ENCODE measurements around the gene RBP2. TPM values are rescaled to one million over a fixed set of nuclear protein-coding genes. Genes with fewer than 3 reads are reported as not detected.

The RBP2 gene
- total and polyA plus RNA-seq, 2 donors = 0.09 to 0.37 TPM

DNA sequence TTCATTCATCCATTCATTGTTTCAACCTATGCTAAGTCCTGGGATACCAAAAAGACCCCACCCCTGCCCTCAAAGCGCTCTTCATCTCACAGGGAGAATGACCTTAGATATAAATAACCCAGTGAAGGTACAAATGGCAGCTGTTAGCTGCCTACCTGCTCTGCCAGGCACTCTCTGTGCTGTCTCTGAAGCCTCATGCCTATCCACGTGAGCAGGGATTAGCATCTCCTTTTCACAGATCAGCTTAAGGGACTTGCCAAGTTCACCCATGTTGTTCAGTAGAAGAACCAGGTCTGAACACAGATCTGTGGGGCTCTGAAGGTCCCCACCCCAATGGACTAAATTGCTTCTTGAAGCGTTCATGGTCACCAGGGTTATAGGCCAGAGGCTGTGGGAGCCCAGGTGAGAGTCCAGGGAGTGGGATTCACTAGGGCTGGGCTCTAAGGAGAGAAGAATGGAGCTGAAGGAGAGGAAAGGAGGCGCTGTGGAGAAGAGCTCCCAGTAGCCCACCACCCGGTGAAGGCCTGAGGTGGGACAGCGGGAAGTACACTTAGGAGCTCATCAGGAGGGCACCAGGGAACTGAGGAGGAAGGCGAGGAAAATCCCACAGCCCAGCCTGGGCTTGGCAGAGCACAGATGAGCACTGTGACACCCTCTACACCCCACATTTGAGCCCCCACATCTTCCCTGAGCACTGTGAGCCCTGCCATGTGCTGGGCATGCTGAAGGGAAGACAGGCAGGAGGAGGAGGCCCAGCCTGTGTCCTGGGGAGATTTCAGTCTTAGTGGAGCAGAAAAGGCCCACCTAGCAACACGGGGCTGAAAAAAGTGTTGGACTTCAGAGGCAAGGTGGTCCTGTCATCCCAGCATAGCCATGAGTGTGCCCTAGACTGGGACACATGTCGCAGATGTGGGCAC is 42.9 kb upstream of the RBP2 start:
- DNase-seq (ENCODE audit: low read depth in 6 of 9, low spot score in 9 of 9) = no peak
- Histone ChIP-seq H3K36me3 (ENCODE audit: control insufficient read depth in 2 of 2, insufficient read depth in 2 of 2, low read length in 1 of 2) (no peaks in the 10 kb centered on the region), H3K27me3 (ENCODE audit: control insufficient read depth in 2 of 2, insufficient read depth in 1 of 2, low read length in 1 of 2) (no peaks in the 10 kb centered on the region), H3K4me1 (ENCODE audit: control insufficient read depth in 2 of 2, insufficient read depth in 2 of 2, low read length in 2 of 2) (no peaks in the 10 kb centered on the region), H3K9me3 (ENCODE audit: control insufficient read depth in 2 of 2, insufficient read depth in 1 of 2, low read length in 1 of 2) (no peaks in the 10 kb centered on the region), H3K27ac (ENCODE audit: low read depth in 1 of 2, low read length in 1 of 2) (no peak overlapping the region), H3K4me3 (ENCODE audit: low read length in 2 of 2) (no peak overlapping the region)
- WGBS = 97% methylated on average over 9 of the region's 9 CpGs

DNA sequence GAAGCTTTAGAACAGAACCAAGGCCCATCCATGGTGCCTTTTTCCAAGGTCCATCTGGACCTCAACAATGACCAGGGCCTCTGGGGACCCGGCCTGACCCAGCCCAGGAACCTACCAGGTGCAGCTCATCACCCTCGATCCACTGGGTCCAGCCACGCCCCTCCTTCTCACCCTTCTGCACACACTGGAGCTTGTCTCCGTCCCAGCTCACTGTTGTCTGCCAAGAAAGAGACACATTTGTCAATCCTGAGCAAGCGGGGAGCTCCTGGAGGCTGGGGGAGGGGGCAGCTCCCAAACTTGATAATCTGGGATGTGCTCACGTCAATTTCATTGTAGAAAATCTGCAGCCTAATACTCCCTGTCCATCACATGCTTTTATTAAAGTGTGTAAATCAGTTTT is 42.0 kb upstream of the RBP2 start:
- H3K4me3 ChIP-seq (ENCODE audit: low read length in 2 of 2) = no peak overlapping the region
- DNase-seq (ENCODE audit: low read depth in 6 of 9, low spot score in 9 of 9) = no peak
- WGBS = 92% methylated on average over 6 of the region's 6 CpGs

DNA sequence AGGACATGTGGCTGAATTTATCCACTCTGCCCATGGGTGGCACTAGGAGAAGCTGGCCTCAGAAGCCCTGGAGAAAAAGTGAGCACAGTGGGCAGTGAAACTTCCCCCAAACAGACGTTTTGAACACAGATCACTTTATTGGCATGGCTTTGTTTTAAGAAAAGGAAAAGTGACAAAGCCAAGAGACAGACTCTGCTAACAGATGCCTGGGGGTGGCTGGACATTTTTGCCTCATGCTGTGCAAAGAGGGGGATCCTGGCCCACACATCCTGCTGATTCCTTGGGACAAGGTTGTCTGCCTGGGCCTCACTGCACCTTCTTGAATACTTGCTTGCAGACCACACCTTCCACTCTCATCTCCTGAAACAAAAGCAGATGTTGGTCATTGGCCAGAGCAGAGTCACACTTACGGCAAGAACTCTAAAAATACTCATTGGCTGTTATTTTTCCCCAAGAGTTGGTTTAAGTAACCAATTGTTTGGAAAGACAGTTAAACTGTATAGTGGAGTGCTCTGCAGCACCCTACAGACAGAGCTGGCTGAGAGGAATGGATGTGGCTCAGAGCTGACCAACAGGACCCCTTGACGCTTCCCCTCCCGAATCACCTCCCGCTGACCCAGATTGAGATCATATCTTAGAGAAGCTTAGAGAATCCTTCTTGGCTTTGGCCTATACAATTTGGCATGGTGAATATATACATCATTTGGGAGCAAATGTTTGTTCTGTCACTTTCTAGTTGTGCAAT is 41.2 kb upstream of the RBP2 start:
- H3K4me3 ChIP-seq (ENCODE audit: low read length in 2 of 2) = no peak overlapping the region
- H3K36me3 ChIP-seq (ENCODE audit: control insufficient read depth in 2 of 2, insufficient read depth in 2 of 2, low read length in 1 of 2) = no peaks in the 10 kb centered on the region
- H3K27me3 ChIP-seq (ENCODE audit: control insufficient read depth in 2 of 2, insufficient read depth in 1 of 2, low read length in 1 of 2) = no peaks in the 10 kb centered on the region
- no peaks in the 10 kb centered on the region for H3K4me1 ChIP-seq (ENCODE audit: control insufficient read depth in 2 of 2, insufficient read depth in 2 of 2, low read length in 2 of 2)
- 90% methylated on average over 5 of the region's 5 CpGs for WGBS
- no peak for DNase-seq (ENCODE audit: low read depth in 6 of 9, low spot score in 9 of 9)
- H3K9me3 ChIP-seq (ENCODE audit: control insufficient read depth in 2 of 2, insufficient read depth in 1 of 2, low read length in 1 of 2) = no peaks in the 10 kb centered on the region
- H3K27ac ChIP-seq (ENCODE audit: low read depth in 1 of 2, low read length in 1 of 2) = no peak overlapping the region

More for the DNA sequence above, 42.0 kb upstream of the RBP2 start:
- Histone ChIP-seq H3K9me3 (ENCODE audit: control insufficient read depth in 2 of 2, insufficient read depth in 1 of 2, low read length in 1 of 2) (no peaks in the 10 kb centered on the region), H3K36me3 (ENCODE audit: control insufficient read depth in 2 of 2, insufficient read depth in 2 of 2, low read length in 1 of 2) (no peaks in the 10 kb centered on the region), H3K27ac (ENCODE audit: low read depth in 1 of 2, low read length in 1 of 2) (no peak overlapping the region), H3K27me3 (ENCODE audit: control insufficient read depth in 2 of 2, insufficient read depth in 1 of 2, low read length in 1 of 2) (no peaks in the 10 kb centered on the region), H3K4me1 (ENCODE audit: control insufficient read depth in 2 of 2, insufficient read depth in 2 of 2, low read length in 2 of 2) (no peaks in the 10 kb centered on the region)

DNA sequence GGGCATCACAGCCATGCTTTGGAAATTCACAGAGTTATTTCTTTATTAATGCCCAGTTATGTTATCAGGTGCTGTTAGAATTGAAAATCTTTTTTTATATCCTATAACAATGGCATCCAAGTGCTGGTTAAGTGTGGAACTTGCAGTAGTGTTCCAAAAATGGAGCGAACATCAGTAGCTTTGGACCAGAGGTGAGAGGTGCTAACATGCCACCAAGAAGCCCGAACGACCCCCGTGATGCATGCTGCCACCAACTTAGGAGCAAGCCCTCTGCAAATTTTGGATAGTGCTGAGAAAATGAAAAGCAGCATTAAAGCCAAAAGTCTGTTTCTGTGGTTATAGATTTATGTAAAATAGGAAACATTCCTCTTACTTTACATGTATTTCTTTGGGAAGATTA is 38.4 kb upstream of the RBP2 start:
- WGBS = 94% methylated on average over 4 of the region's 4 CpGs
- Histone ChIP-seq H3K27me3 (ENCODE audit: control insufficient read depth in 2 of 2, insufficient read depth in 1 of 2, low read length in 1 of 2) (no peaks in the 10 kb centered on the region), H3K4me1 (ENCODE audit: control insufficient read depth in 2 of 2, insufficient read depth in 2 of 2, low read length in 2 of 2) (no peaks in the 10 kb centered on the region), H3K4me3 (ENCODE audit: low read length in 2 of 2) (no peak overlapping the region), H3K27ac (ENCODE audit: low read depth in 1 of 2, low read length in 1 of 2) (no peak overlapping the region), H3K9me3 (ENCODE audit: control insufficient read depth in 2 of 2, insufficient read depth in 1 of 2, low read length in 1 of 2) (no peaks in the 10 kb centered on the region), H3K36me3 (ENCODE audit: control insufficient read depth in 2 of 2, insufficient read depth in 2 of 2, low read length in 1 of 2) (no peaks in the 10 kb centered on the region)
- no peak for DNase-seq (ENCODE audit: low read depth in 6 of 9, low spot score in 9 of 9)

DNA sequence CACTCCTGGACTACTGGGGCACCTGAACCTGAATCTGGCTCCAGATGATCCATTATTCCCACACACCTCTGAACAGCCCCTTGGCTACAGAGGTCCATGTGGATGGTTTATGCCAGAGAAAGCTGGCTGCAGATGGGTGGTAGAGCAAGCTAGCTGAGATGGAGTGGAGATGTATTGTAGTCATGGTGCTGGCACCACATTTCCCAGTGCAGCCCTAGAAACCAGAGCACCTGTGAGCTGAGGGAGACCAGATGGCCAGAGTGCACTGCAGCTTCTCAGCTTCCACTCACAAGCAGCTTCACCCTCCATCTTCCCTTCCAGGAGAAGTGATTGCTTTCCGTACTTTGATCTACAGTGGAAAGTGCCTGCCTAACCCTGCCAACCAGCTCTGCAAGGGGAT is 33.3 kb upstream of the RBP2 start:
- 59% methylated on average over 1 of the region's 1 CpG for WGBS
- Histone ChIP-seq H3K27me3 (ENCODE audit: control insufficient read depth in 2 of 2, insufficient read depth in 1 of 2, low read length in 1 of 2) (no peaks in the 10 kb centered on the region), H3K36me3 (ENCODE audit: control insufficient read depth in 2 of 2, insufficient read depth in 2 of 2, low read length in 1 of 2) (no peaks in the 10 kb centered on the region), H3K4me3 (ENCODE audit: low read length in 2 of 2) (no peak overlapping the region), H3K4me1 (ENCODE audit: control insufficient read depth in 2 of 2, insufficient read depth in 2 of 2, low read length in 2 of 2) (no peaks in the 10 kb centered on the region), H3K9me3 (ENCODE audit: control insufficient read depth in 2 of 2, insufficient read depth in 1 of 2, low read length in 1 of 2) (no peaks in the 10 kb centered on the region), H3K27ac (ENCODE audit: low read depth in 1 of 2, low read length in 1 of 2) (no peak overlapping the region)
- no peak for DNase-seq (ENCODE audit: low read depth in 6 of 9, low spot score in 9 of 9)

DNA sequence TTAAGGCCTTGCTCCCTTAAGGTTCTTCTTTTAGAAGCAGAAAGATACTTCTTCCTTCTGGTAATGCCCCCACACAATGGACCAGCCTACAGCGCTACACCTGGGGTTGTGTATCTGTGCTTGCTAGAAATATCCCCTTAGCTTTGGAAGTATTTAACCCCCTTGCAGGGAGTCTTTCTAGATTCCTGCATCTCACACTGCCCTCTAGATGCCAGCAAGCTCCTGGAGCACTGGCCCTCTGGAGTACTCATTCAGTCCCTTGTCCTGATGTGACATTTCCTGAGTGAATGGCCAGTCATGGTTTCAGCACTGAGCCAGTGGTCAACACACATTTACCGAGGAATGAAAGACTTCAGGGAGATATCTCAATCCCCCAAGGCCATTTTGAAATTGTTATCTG is 30.4 kb upstream of the RBP2 start:
- no peaks in the 10 kb centered on the region for H3K36me3 ChIP-seq (ENCODE audit: control insufficient read depth in 2 of 2, insufficient read depth in 2 of 2, low read length in 1 of 2)
- no peaks in the 10 kb centered on the region for H3K9me3 ChIP-seq (ENCODE audit: control insufficient read depth in 2 of 2, insufficient read depth in 1 of 2, low read length in 1 of 2)
- H3K4me3 ChIP-seq (ENCODE audit: low read length in 2 of 2) = no peak overlapping the region
- no peak for DNase-seq (ENCODE audit: low read depth in 6 of 9, low spot score in 9 of 9)
- WGBS = 68% methylated on average over 2 of the region's 2 CpGs
- no peaks in the 10 kb centered on the region for H3K27me3 ChIP-seq (ENCODE audit: control insufficient read depth in 2 of 2, insufficient read depth in 1 of 2, low read length in 1 of 2)
- H3K27ac ChIP-seq (ENCODE audit: low read depth in 1 of 2, low read length in 1 of 2) = no peak overlapping the region
- no peaks in the 10 kb centered on the region for H3K4me1 ChIP-seq (ENCODE audit: control insufficient read depth in 2 of 2, insufficient read depth in 2 of 2, low read length in 2 of 2)

DNA sequence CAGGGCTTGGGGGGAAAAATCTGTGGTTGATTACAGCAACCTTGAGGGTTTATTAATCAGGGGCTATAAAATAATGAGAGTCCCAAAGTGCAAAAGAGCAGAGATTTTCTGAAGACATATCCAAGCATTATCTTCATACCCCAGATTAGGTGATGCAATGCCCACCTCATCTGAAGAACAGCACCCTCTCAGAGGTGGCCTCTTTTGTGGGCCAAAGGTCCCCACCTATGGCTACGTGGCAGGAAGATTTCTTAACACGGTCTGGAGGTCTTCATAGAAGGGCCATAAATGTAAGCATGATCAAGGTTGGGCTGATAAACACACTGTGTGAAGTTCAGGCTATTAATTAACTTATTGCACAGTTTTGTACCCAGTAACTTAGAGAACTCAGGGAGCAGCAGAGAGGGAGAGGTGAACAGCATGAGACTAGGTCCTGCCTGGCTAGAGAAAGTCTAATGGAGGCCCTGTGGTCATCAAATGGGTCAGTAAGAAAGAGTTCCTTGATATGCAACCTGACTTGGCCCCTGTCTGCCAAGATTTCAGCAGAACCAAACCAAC is 29.6 kb upstream of the RBP2 start:
- Histone ChIP-seq H3K36me3 (ENCODE audit: control insufficient read depth in 2 of 2, insufficient read depth in 2 of 2, low read length in 1 of 2) (no peaks in the 10 kb centered on the region), H3K27ac (ENCODE audit: low read depth in 1 of 2, low read length in 1 of 2) (no peak overlapping the region), H3K27me3 (ENCODE audit: control insufficient read depth in 2 of 2, insufficient read depth in 1 of 2, low read length in 1 of 2) (no peaks in the 10 kb centered on the region), H3K4me3 (ENCODE audit: low read length in 2 of 2) (no peak overlapping the region), H3K9me3 (ENCODE audit: control insufficient read depth in 2 of 2, insufficient read depth in 1 of 2, low read length in 1 of 2) (no peaks in the 10 kb centered on the region), H3K4me1 (ENCODE audit: control insufficient read depth in 2 of 2, insufficient read depth in 2 of 2, low read length in 2 of 2) (no peaks in the 10 kb centered on the region)
- no peak for DNase-seq (ENCODE audit: low read depth in 6 of 9, low spot score in 9 of 9)
- 91% methylated on average over 2 of the region's 2 CpGs for WGBS

DNA sequence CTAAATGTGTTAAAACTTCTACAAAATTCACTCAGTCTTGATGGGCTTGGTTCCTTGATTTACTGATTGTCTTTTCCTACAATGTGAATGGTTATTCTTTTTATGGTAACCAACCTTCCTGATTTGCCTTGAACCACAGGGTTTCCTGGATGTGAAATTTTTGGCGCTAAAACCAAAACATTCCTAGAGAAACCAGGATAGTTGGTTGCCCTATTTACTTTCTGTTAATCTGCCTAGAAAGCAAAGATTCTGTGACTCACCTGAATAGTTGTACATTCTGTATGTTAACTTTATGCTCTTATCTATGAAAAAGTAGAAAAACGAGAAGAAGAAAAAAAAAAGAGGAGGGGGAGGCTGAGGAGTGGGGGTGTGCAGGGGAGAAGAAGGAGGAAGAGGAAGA is 23.2 kb upstream of the RBP2 start:
- Histone ChIP-seq H3K4me3 (ENCODE audit: low read length in 2 of 2) (no peak overlapping the region), H3K27me3 (ENCODE audit: control insufficient read depth in 2 of 2, insufficient read depth in 1 of 2, low read length in 1 of 2) (no peaks in the 10 kb centered on the region), H3K9me3 (ENCODE audit: control insufficient read depth in 2 of 2, insufficient read depth in 1 of 2, low read length in 1 of 2) (no peaks in the 10 kb centered on the region), H3K4me1 (ENCODE audit: control insufficient read depth in 2 of 2, insufficient read depth in 2 of 2, low read length in 2 of 2) (no peaks in the 10 kb centered on the region), H3K36me3 (ENCODE audit: control insufficient read depth in 2 of 2, insufficient read depth in 2 of 2, low read length in 1 of 2) (no peaks in the 10 kb centered on the region), H3K27ac (ENCODE audit: low read depth in 1 of 2, low read length in 1 of 2) (no peak overlapping the region)
- no peak for DNase-seq (ENCODE audit: low read depth in 6 of 9, low spot score in 9 of 9)
- 88% methylated on average over 2 of the region's 2 CpGs for WGBS

DNA sequence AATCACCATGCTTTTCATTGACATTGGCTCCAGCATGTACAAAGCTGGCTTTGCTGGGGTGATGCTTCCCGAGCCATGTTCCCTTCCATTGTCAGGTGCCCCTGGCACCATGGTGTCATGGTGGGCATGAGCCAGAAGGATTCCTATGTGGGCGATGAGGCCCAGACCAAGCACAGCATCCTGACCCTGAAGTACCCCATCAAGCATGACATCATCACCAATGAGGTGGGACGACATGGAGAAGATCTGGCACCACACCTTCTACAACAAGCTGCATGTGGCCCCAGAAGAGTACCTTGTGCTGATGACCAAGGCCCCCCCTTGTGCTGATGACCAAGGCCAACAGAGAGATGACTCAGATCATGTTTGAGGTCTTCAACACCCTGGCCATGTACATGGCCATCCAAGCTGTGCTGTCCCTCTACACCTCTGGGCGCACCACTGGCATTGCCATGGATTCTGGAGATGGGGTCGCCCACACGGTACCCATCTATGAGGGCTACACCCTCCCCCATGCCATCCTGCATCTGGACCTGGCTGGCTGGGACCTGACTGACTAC is 17.6 kb upstream of the RBP2 start:
- Histone ChIP-seq H3K9me3 (ENCODE audit: control insufficient read depth in 2 of 2, insufficient read depth in 1 of 2, low read length in 1 of 2) (peaks cover 0 to 6% of the 10 kb centered on the region in 2 donors), H3K27ac (ENCODE audit: low read depth in 1 of 2, low read length in 1 of 2) (no peak overlapping the region), H3K27me3 (ENCODE audit: control insufficient read depth in 2 of 2, insufficient read depth in 1 of 2, low read length in 1 of 2) (no peaks in the 10 kb centered on the region), H3K4me3 (ENCODE audit: low read length in 2 of 2) (no peak overlapping the region), H3K4me1 (ENCODE audit: control insufficient read depth in 2 of 2, insufficient read depth in 2 of 2, low read length in 2 of 2) (no peaks in the 10 kb centered on the region), H3K36me3 (ENCODE audit: control insufficient read depth in 2 of 2, insufficient read depth in 2 of 2, low read length in 1 of 2) (no peaks in the 10 kb centered on the region)
- no peak for DNase-seq (ENCODE audit: low read depth in 6 of 9, low spot score in 9 of 9)
- WGBS = 89% methylated on average over 6 of the region's 6 CpGs
